Keratinocyte (primary cell): ENCODE measurements around the gene DPY19L3. TPM values are rescaled to one million over a fixed set of nuclear protein-coding genes. Genes with fewer than 3 reads are reported as not detected.

Experiments
- DNase-seq: peaks from one replicate; pipeline ENCODE4 v3.0.0-alpha.2; 2011; ENCODE audit warnings: low read depth, missing footprints, low spot score
- FAIRE-seq: peaks from 2 replicates; lab custom pipeline; 2011; peaks lifted over from hg19 to GRCh38; lab: Jason Lieb, UNC
- H2AFZ ChIP-seq: 2 replicates; pipeline ENCODE4 v1.6.0; 2012; ENCODE audit warnings: low read length, control low read depth, inconsistent platforms; ENCODE audit not compliant: control insufficient read depth
- H3K27ac ChIP-seq: 2 replicates; pipeline ENCODE4 v1.5.1; 2011; ENCODE audit warnings: low read length; ENCODE audit not compliant: control insufficient read depth, insufficient read depth
- H3K27me3 ChIP-seq: 3 replicates; pipeline ENCODE4 v1.6.0; 2011; ENCODE audit warnings: low read length; ENCODE audit not compliant: control insufficient read depth, insufficient read depth; ENCODE audit errors: extremely low read depth
- H3K36me3 ChIP-seq, 2 experiments: 2 replicates in 1 of 2; 3 replicates in 1 of 2; pipeline ENCODE4 v1.5.1; 2011; ENCODE audit warnings: low read length in 2 of 2, mild to moderate bottlenecking in 1 of 2; ENCODE audit not compliant: control insufficient read depth in 2 of 2, insufficient read depth in 2 of 2; ENCODE audit errors: extremely low read depth in 1 of 2
- H3K4me1 ChIP-seq: 3 replicates; pipeline ENCODE4 v1.5.1; 2011; ENCODE audit warnings: low read length; ENCODE audit not compliant: control insufficient read depth, insufficient read depth; ENCODE audit errors: extremely low read depth
- H3K4me2 ChIP-seq: 3 replicates; pipeline ENCODE4 v1.6.0; 2011; ENCODE audit warnings: low read depth, low read length; ENCODE audit not compliant: control insufficient read depth, insufficient read depth; ENCODE audit errors: extremely low read depth
- H3K4me3 ChIP-seq, 3 experiments: fragments of 200-600 bp in 1 of 3; sonication (generic) in 1 of 3; 2 replicates in 2 of 3; 3 replicates in 1 of 3; pipeline ENCODE4 v1.5.1; 2011 to 2016; ENCODE audit warnings: low read length in 3 of 3, mild to moderate bottlenecking in 3 of 3, control low read depth in 2 of 3, inconsistent platforms in 1 of 3, low read depth in 1 of 3, mixed read lengths in 1 of 3, mixed run types in 1 of 3, moderate library complexity in 1 of 3; ENCODE audit not compliant: control insufficient read depth in 2 of 3, insufficient read depth in 2 of 3; ENCODE audit errors: extremely low read depth in 1 of 3
- H3K79me2 ChIP-seq: 2 replicates; pipeline ENCODE4 v1.6.0; 2012; ENCODE audit warnings: low read length; ENCODE audit not compliant: control insufficient read depth, insufficient read depth
- H3K9ac ChIP-seq: 3 replicates; pipeline ENCODE4 v1.6.0; 2011; ENCODE audit warnings: low read length; ENCODE audit not compliant: control insufficient read depth, insufficient read depth; ENCODE audit errors: extremely low read depth
- H3K9me1 ChIP-seq: 3 replicates; pipeline ENCODE4 v1.6.0; 2011; ENCODE audit warnings: low read length; ENCODE audit not compliant: control insufficient read depth, insufficient read depth; ENCODE audit errors: extremely low read depth
- H3K9me3 ChIP-seq: 2 replicates; pipeline ENCODE4 v1.5.1; 2012; ENCODE audit warnings: low read depth, low read length; ENCODE audit not compliant: control insufficient read depth
- H4K20me1 ChIP-seq: 3 replicates; pipeline ENCODE4 v1.6.0; 2011; ENCODE audit warnings: low read length; ENCODE audit not compliant: control insufficient read depth, insufficient read depth; ENCODE audit errors: extremely low read depth
- CTCF ChIP-seq, 3 experiments: IDR thresholded peaks in 1 of 3; conservative IDR thresholded peaks in 1 of 3; optimal IDR thresholded peaks in 1 of 3; 2 replicates in 2 of 3; 3 replicates in 1 of 3; pipeline versions ENCODE3 to v1.5.1; 2011; ENCODE audit warnings: low read length in 3 of 3, mild to moderate bottlenecking in 3 of 3, moderate library complexity in 2 of 3, control low read depth in 1 of 3, inconsistent platforms in 1 of 3; ENCODE audit not compliant: insufficient read depth in 2 of 3; ENCODE audit errors: extremely low read depth in 1 of 3
- EZH2 ChIP-seq: IDR thresholded peaks from one replicate; pipeline ENCODE4 v1.6.1; 2012; ENCODE audit warnings: inconsistent platforms, mild to moderate bottlenecking, low read length, moderate library complexity
- dilution Hi-C: fragments of 300-500 bp; cut with MboI; formaldehyde crosslinking; loops from one replicate; pipeline ENCODE4 v1.7.0; 2020; ENCODE audit warnings: low sequenced_read_pairs; ENCODE audit not compliant: extremely low pct_ligation_motif_present
- polyA plus RNA-seq, 5 experiments: library from polyadenylated mRNA; depleted of rRNA in 3 of 5; stranded (reverse) in 3 of 5; stranded (forward) in 1 of 5; unstranded in 1 of 5; fragments of >200 nt; gene quantifications; 1 replicate in 1 of 5; 2 replicates in 3 of 5; 3 replicates in 1 of 5; pipeline versions ENCODE4 v1.2.1 to v1.2.3, GENCODE V29; 2011 to 2012; ENCODE audit warnings: missing spikeins in 2 of 5, low read depth in 1 of 5, low replicate concordance in 1 of 5

The DPY19L3 gene
- polyA plus RNA-seq, 1 donor (not counting 4 experiments of a cell fraction or from before 2014, with no cell fraction given): 10.0 TPM

GRCh38 chr19:32448026-32448425, 42.5 kb downstream of the DPY19L3 start:
- Histone ChIP-seq H3K27ac (no peak overlapping the region), H2AFZ (no peak overlapping the region), H3K9me3 (no peaks in the 10 kb centered on the region), H3K4me2 (no peak overlapping the region), H3K79me2 (no peaks in the 10 kb centered on the region), H4K20me1 (no peaks in the 10 kb centered on the region), H3K36me3 (peaks cover 0 to 2% of the 10 kb centered on the region in 2 experiments), H3K9ac (no peak overlapping the region), H3K9me1 (no peaks in the 10 kb centered on the region), H3K4me1 (no peaks in the 10 kb centered on the region), H3K4me3 (no peak overlapping the region), H3K27me3 (no peaks in the 10 kb centered on the region)
- FAIRE-seq (no peak), DNase-seq (no peak)
- TF ChIP-seq CTCF (optimal IDR thresholded peaks at IDR 0.05 in 1 of 3, IDR thresholded peaks at IDR 0.05 in 1 of 3, conservative IDR thresholded peaks at IDR 0.05 in 1 of 3; ENCODE audit: extremely low read depth in 1 of 3, insufficient read depth in 2 of 3, low read length in 3 of 3) (no peak), EZH2 (no peak)
- dilution Hi-C loops: no loop called here

- Histone ChIP-seq H3K4me1 (no peaks in the 10 kb centered on the region), H3K9me3 (no peaks in the 10 kb centered on the region), H2AFZ (no peak overlapping the region), H3K4me3 (no peak overlapping the region), H3K36me3 (peaks cover 0 to 2% of the 10 kb centered on the region in 2 experiments), H3K27me3 (no peaks in the 10 kb centered on the region), H3K9ac (no peak overlapping the region), H3K4me2 (no peak overlapping the region), H3K79me2 (no peaks in the 10 kb centered on the region), H3K27ac (no peak overlapping the region), H4K20me1 (no peaks in the 10 kb centered on the region), H3K9me1 (no peaks in the 10 kb centered on the region)
- DNase-seq (no peak), FAIRE-seq (no peak)
- no peak for TF ChIP-seq EZH2
- no peak for TF ChIP-seq CTCF (optimal IDR thresholded peaks at IDR 0.05 in 1 of 3, IDR thresholded peaks at IDR 0.05 in 1 of 3, conservative IDR thresholded peaks at IDR 0.05 in 1 of 3; ENCODE audit: extremely low read depth in 1 of 3, insufficient read depth in 2 of 3, low read length in 3 of 3)
- dilution Hi-C loops: no loop called here
Measured at GRCh38 chr19:32450217-32450616, 44.6 kb downstream of the DPY19L3 start.
